Mammary epithelial cell (primary cell): ENCODE measurements around the gene ITM2B.

Experiments
- CTCF ChIP-seq, 2 donors: IDR thresholded peaks in 1 of 2; conservative IDR thresholded peaks in 1 of 2; 2 replicates each; pipeline ENCODE4 v1.5.1; 2011 to 2012; ENCODE audit warnings: inconsistent platforms in 2 of 2, low read length in 2 of 2, mild to moderate bottlenecking in 2 of 2, control low read depth in 1 of 2, low read depth in 1 of 2; ENCODE audit not compliant: insufficient read depth in 1 of 2; ENCODE audit errors: extremely low read depth in 1 of 2
- EZH2 ChIP-seq: IDR thresholded peaks from 2 replicates; pipeline ENCODE4 v1.6.1; 2012; ENCODE audit warnings: low read length, inconsistent platforms, borderline replicate concordance

GRCh38 chr13:48318377-48318811 lies 85.4 kb downstream of the ITM2B start:
- TF ChIP-seq CTCF (conservative IDR thresholded peaks at IDR 0.05 in 1 of 2, IDR thresholded peaks at IDR 0.05 in 1 of 2; ENCODE audit: extremely low read depth in 1 of 2, insufficient read depth in 1 of 2, low read depth in 1 of 2, low read length in 2 of 2) (no peak), EZH2 (no peak)
